Suprapubic skin (tissue), 4 donors: ENCODE measurements around the gene ANAPC7. TPM values are rescaled to one million over a fixed set of nuclear protein-coding genes. Genes with fewer than 3 reads are reported as not detected.
A peak's percentile ranks its signal among the peaks of the same experiment; 100 is the strongest.
"Not testable (repeated sequence)": the region's sequence is repeated elsewhere in the genome, so short reads cannot be mapped to it uniquely, and the experiment has no call there.

Source experiments
- DNase-seq, 2 donors: peaks; one replicate each; pipeline ENCODE4 v3.0.0-alpha.2; 2019; ENCODE audit warnings: low spot score in 2 of 2
- H3K27ac ChIP-seq: fragments of 200-600 bp; sonication (generic); one replicate; pipeline ENCODE4 v1.5.1; 2019
- H3K27me3 ChIP-seq: fragments of 200-600 bp; sonication (generic); one replicate; pipeline ENCODE4 v1.5.1; 2019
- H3K36me3 ChIP-seq: fragments of 200-600 bp; sonication (generic); one replicate; pipeline ENCODE4 v1.5.1; 2019
- H3K4me1 ChIP-seq: fragments of 200-600 bp; sonication (generic); one replicate; pipeline ENCODE4 v1.5.1; 2019
- H3K4me3 ChIP-seq: fragments of 200-600 bp; sonication (generic); one replicate; pipeline ENCODE4 v1.5.1; 2019; ENCODE audit warnings: mild to moderate bottlenecking
- H3K9me3 ChIP-seq: fragments of 200-600 bp; sonication (generic); one replicate; pipeline ENCODE4 v1.5.1; 2019
- CTCF ChIP-seq, 2 donors: fragments of 200-600 bp in 1 of 2; fragments of 450-650 bp in 1 of 2; sonication (generic) in 1 of 2; IDR thresholded peaks; one replicate each; pipeline ENCODE4 v1.5.1; 2016 to 2019; ENCODE audit warnings: antibody characterized with exemption in 2 of 2, mild to moderate bottlenecking in 1 of 2, moderate library complexity in 1 of 2
- EP300 ChIP-seq: sonication (generic); formaldehyde crosslinking; IDR thresholded peaks from one replicate; pipeline ENCODE4 v1.6.1; 2017; ENCODE audit warnings: antibody characterized with exemption
- POLR2A ChIP-seq, 2 donors: fragments of 450-650 bp; IDR thresholded peaks; one replicate each; pipeline ENCODE4 v1.6.1; 2017; ENCODE audit warnings: antibody characterized with exemption in 2 of 2, mild to moderate bottlenecking in 2 of 2, moderate library complexity in 2 of 2
- POLR2AphosphoS5 ChIP-seq, 3 donors: sonication (generic); formaldehyde crosslinking; IDR thresholded peaks; one replicate each; pipeline ENCODE4 v1.6.1; 2017; ENCODE audit warnings: antibody characterized with exemption in 3 of 3
- WGBS: methylation state at CpG from one replicate; pipeline ENCODE4 v1.1.5; 2018; 5-methylcytosine and 5-hydroxymethylcytosine counted together
- total RNA-seq, 4 donors: library from RNA; depleted of rRNA; stranded (reverse); fragments of >200 nt; gene quantifications; one replicate each; pipeline ENCODE4 v1.1.0, GENCODE V29; 2016

Gene ANAPC7
- total RNA-seq, 4 donors from 2014 or later: 39.6 to 56.6 (median 45.6) TPM

- WGBS: 92% methylated on average over 3 of the region's 3 CpGs
- H3K4me1 ChIP-seq: no peaks in the 10 kb centered on the region
Measured at GRCh38 chr12:110421159-110421661, 17.7 kb upstream of the ANAPC7 start.

GRCh38 chr12:110420644-110421043 lies 17.1 kb upstream of the ANAPC7 start:
- H3K27ac ChIP-seq, H3K36me3 ChIP-seq, H3K4me1 ChIP-seq, H3K9me3 ChIP-seq, H3K4me3 ChIP-seq, H3K27me3 ChIP-seq: not testable (repeated sequence)
- 82% methylated on average over 1 of the region's 1 CpG for WGBS
- DNase-seq: peak in 1 of 2 donors; percentile 3

More at GRCh38 chr12:110421159-110421661, 17.7 kb upstream of the ANAPC7 start:
- no peaks in the 10 kb centered on the region for H3K36me3 ChIP-seq
- DNase-seq: peak in 1 of 2 donors; percentile 4
- H3K4me3 ChIP-seq: no peak overlapping the region
- no peak overlapping the region for H3K27ac ChIP-seq
- TF ChIP-seq EP300: no peak
- no peak for TF ChIP-seq POLR2AphosphoS5 (IDR thresholded peaks at IDR 0.05)
- no peak for TF ChIP-seq CTCF (IDR thresholded peaks at IDR 0.05)
- no peaks in the 10 kb centered on the region for H3K27me3 ChIP-seq
- no peaks in the 10 kb centered on the region for H3K9me3 ChIP-seq

GRCh38 chr12:110417113-110417512 lies 13.6 kb upstream of the ANAPC7 start:
- WGBS: 87% methylated on average over 3 of the region's 3 CpGs
- not testable (repeated sequence) for H3K4me1 ChIP-seq, H3K9me3 ChIP-seq, H3K4me3 ChIP-seq, H3K27ac ChIP-seq, H3K36me3 ChIP-seq, DNase-seq, H3K27me3 ChIP-seq

- H3K4me3 ChIP-seq, H3K9me3 ChIP-seq, DNase-seq, H3K27me3 ChIP-seq, H3K4me1 ChIP-seq, H3K36me3 ChIP-seq, H3K27ac ChIP-seq: not testable (repeated sequence)
- WGBS: 93% methylated on average over 6 of the region's 6 CpGs
Measured at GRCh38 chr12:110410086-110410485, 6.6 kb upstream of the ANAPC7 start.

- DNase-seq, H3K27ac ChIP-seq, H3K4me3 ChIP-seq, H3K9me3 ChIP-seq, H3K27me3 ChIP-seq, H3K36me3 ChIP-seq: not testable (repeated sequence)
- 91% methylated on average over 16 of the region's 16 CpGs for WGBS
- peaks cover 11% of the 10 kb centered on the region for H3K4me1 ChIP-seq
Measured at GRCh38 chr12:110405126-110405662, 1.7 kb upstream of the ANAPC7 start.

GRCh38 chr12:110403976-110404682 lies 621 bp upstream of the ANAPC7 start:
- WGBS: 13% methylated on average over 21 of the region's 21 CpGs
- H3K27me3 ChIP-seq: no peaks in the 10 kb centered on the region

GRCh38 chr12:110382683-110383082 lies 20.8 kb downstream of the ANAPC7 start:
- Histone ChIP-seq H3K4me1 (peaks cover 5% of the 10 kb centered on the region), H3K9me3 (no peaks in the 10 kb centered on the region), H3K36me3 (peaks cover 85% of the 10 kb centered on the region), H3K27me3 (no peaks in the 10 kb centered on the region), H3K27ac (no peak overlapping the region), H3K4me3 (no peak overlapping the region)
- WGBS: 84% methylated on average over 4 of the region's 4 CpGs
- TF ChIP-seq CTCF (IDR thresholded peaks at IDR 0.05) (no peak), POLR2A (IDR thresholded peaks at IDR 0.05) (no peak), EP300 (no peak), POLR2AphosphoS5 (IDR thresholded peaks at IDR 0.05) (no peak)
- no peak for DNase-seq

More at GRCh38 chr12:110403976-110404682, 621 bp upstream of the ANAPC7 start:
- Histone ChIP-seq H3K9me3 (no peaks in the 10 kb centered on the region), H3K4me3 (peak overlapping the region; percentile 75), H3K4me1 (peaks cover 11% of the 10 kb centered on the region), H3K27ac (peak overlapping the region; percentile 92), H3K36me3 (peaks cover 8% of the 10 kb centered on the region)
- peak in 1 of 2 donors; percentile 75 for DNase-seq
- TF ChIP-seq POLR2AphosphoS5 (IDR thresholded peaks at IDR 0.05) (no peak), POLR2A (IDR thresholded peaks at IDR 0.05) (no peak), EP300 (no peak)
